Activated naive CD4-positive, alpha-beta T cell treated with Interleukin-2 at 50 U/mL for 16 hours (primary cell): ENCODE results near the gene MAGI1.

Experiments used
- DNase-seq: peaks from one replicate; pipeline ENCODE4 v3.0.0-alpha.2; 2020

MAGI1 gene

DNA sequence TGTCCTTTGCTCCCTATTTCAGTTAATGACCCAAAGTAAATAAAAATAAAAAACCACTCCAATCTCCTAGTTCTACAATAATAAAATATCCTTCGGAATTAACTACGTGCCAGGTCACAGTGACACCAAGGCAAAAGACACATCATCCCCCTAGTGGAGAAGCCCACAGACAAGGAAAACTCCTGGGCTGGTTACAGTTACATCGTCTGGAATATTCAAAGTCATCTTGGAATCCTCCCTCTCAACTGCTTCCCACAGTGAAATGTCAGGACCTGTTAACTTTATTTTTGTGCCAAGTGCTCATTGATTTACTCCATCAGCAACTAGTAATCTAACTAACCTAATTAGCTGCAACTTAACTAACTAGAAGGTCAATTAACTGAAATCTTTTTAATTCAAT is 349.3 kb downstream of the MAGI1 start:
- DNase-seq, result no peak

GRCh38 chr3:65687741-65688140 is 351.0 kb downstream of the MAGI1 start:
- DNase-seq, result no peak

DNA sequence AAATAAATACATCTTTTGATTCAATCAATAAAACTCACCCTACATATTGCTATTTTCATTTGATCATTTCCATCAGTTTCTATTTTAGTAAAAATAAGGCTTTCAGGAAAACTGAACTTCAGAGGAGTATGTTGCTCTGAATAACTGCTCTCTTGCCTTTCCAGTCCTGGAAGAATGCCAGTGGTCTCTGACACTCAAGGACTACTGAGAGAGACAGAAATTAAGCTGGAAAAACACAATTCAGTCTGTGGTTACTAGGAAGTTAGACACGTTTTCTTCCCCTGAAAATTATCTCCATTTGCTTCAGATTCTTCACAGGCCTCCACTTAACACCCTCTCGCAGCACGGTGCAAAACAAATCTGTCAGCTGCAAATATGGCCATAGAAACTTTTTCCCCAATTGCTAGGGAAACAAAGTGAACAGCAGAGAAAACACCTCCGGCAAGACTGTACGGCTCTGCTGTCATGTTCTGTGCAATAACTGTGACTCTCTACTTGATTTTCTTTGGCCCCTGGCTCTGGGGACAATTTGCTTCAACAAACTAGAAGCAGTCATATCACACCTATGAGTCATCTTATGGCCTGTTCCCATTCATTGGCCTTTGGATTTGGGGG is 353.0 kb downstream of the MAGI1 start:
- DNase-seq, result no peak

GRCh38 chr3:65678516-65678915 is 360.2 kb downstream of the MAGI1 start:
- no peak for DNase-seq

- DNase-seq, result no peak
Measured at GRCh38 chr3:65677486-65678010, 361.2 kb downstream of the MAGI1 start.

DNA sequence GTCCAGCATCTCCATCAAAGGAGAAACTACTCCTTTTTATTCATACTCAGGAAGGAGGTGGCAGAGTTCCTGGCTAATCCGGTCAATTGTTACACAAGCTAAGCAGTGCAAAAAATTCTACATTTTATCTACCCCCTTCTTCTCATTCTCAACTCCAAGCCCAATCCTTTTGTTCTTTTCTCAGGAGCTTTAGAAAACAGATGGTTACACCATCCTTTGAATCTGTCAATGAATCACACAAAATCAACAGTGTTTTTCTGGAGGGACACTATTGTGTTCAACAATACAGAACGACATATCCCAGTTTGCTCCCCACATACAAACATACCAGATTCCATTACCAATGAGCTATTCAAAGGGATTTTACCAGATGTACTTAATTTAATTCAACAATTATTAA is 362.1 kb downstream of the MAGI1 start:
- no peak for DNase-seq

GRCh38 chr3:65675011-65675410 is 363.7 kb downstream of the MAGI1 start:
- DNase-seq, result no peak

DNA sequence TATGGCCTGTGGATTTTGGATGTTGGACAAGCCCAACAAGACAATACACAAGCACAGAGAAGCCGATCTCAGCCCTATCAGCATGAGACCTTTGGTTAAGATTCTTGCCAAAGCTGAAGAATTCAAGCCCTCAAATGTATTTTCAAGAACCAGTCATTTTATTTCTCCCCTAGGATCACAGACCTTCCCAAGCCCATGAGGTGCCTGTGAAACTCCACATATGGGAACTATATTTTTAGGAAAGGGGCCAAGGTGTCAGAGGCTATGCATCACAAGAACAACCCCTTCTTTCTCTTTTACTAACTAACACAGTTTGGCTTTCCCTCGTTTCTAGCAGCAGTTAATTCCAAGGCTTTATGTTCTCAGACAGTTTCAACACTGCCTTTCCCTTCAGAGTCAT is 364.5 kb downstream of the MAGI1 start:
- no peak for DNase-seq

DNA sequence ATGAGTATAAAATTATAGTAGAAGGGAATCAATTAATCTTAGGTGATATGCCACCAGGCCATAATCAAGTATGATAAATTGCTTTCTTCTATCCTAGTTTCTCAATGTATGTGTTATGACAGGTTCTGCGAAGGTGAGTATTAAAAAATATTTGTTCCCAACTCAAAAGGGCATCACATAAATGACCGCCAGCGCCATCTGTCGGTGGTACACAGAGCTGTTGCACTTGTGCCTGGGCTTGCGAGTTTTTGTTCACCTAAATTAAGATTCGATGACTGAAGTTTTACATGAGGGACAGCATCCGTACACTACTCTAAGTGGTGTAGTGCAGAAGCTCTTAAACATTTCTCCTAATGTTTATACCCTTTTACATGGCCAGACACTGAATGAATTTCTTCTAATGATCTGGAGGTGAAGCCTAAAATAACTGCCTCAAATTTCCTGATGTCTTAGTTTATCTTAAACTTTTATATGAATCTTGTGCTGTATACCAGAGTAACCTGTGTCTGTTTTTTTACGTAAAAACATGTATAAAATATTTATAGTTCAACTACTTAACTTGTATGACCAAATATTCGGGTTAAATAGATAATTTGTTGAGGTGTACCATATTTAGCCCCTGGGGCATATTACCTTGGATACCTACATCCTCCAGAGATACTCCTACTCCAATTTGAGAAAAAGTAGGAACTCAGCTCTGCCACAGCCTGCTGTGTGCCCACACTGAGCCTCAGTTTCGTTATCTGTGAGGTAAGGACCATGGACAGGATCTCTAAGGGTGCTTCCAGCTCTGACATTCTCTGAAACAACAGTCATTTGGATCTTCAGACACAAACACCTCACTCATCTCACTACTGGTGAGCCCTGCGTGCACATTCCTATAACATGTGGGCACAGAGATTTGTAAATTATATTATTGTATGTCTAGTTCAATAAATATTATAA is 365.6 kb downstream of the MAGI1 start:
- DNase-seq, result no peak

GRCh38 chr3:65672061-65672460 is 366.7 kb downstream of the MAGI1 start:
- DNase-seq, result no peak

- DNase-seq, result no peak
Measured at GRCh38 chr3:65671004-65671403, 367.7 kb downstream of the MAGI1 start.

DNA sequence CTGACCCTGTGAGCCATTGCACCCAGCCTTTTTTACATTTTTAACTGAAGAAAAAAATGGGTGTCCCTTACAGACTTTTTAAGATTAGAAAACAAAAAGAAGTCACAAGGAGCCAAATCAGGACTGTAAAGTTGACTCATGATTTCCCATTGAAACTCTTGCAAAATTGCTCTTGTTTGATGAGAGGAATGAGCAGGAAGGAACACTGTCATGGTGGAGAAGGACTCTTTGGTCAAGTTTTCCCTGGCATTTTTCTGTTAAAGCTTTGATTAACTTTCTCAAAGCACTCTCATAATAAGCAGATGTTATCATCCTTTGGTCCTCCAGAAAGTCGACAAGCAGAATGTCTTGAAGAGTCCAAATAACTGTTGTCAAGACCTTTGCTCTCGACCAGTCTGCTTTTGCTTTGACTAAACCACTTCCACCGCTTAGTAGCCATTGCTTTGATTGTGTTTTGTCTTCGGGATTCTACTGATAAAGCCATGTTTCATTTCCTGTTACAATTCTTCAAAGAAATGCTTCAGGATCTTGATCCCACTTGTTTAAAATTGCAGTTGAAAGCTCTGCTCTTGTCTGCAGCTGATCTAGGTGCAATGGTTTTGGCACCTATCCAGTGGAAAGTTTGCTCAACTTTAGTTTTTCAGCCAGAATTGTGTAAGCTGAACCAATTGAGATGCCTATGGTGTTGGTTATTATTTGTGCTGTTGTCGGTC is 369.4 kb downstream of the MAGI1 start:
- no peak for DNase-seq

DNA sequence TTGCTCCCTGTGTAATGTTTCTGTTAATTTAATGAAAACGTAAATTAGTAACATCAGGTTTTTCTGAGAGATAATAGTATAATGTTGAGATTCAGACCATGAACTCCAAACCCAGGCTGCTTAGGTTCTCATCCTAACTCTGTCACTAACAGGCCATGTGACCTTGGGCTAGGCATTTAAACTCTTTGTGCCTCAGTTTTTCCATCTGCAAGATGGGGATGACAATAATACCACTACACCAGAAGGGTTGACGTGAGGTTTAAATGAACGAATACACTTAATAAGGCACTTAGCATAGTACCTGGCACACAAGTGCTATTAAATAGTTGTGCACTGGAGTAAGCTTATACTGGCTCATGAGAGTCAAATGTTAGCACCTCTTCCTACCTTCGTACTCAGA is 370.8 kb downstream of the MAGI1 start:
- DNase-seq, result no peak

DNA sequence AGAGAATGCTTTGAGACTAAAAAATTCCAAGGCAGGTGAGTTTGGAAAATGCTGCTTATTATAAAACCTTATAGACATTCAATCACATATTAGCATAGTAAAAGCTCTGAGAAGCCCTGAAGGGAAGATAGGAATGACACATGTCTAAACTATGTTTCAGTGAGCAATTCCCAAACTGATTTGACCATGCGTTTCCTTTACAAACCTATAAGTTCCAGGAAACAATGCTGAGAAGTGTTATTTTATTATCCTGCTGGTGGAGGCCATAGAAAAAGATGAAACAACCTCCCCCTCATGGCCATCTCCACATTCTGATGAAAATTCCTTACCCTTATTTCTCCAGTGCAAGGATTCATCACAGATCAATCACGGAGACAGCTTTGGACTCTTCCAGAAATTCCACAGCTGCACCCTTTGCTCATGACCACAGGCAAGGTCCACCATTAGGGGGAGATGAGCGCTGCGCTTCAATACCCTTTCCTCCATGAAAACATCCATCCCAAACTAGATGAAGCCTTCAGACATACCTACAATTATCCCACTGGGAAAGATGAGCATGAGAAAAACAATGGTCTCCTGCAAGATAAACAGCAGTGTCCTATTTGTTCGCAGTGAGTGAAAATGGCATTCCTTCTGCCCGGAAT is 372.1 kb downstream of the MAGI1 start:
- DNase-seq, result no peak

DNA sequence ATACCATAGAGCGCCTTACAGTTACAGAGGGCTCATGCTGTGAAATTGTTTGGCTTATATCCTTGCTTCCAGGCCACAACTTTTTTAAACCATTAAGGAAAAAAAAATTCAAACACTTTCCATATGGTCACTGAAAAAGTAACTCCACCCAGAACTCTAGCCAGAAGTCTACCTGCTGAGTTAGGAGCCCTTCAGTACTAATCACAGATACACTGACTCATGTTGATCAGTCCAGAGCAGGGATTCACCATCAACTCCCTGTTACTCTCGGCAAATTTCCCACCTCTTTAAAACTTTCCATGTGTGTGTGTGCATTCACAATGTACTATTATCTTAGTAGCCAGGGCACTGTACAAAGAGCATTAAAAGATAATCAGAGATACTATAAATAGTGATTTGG is 372.8 kb downstream of the MAGI1 start:
- DNase-seq, result no peak

DNA sequence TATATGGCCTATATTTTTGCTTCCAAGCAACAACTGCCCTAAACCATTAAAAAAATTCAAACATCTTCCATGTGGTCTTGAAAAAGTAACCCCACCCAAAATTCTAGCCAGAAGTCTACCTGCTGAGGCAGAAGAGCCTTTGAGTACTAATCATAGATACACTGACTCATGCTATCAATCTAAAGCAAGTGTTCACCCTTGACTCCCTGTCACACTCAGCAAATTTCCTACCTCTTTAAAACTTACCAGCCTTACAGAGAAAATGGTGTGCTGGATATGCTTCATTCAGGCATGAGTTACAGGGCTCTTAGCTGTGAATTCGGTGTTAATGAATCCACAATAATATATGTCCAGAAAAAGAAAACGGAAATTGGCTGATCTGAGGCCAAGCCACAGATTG is 373.8 kb downstream of the MAGI1 start:
- DNase-seq, result no peak

- no peak for DNase-seq
Measured at GRCh38 chr3:65664446-65664845, 374.3 kb downstream of the MAGI1 start.

DNA sequence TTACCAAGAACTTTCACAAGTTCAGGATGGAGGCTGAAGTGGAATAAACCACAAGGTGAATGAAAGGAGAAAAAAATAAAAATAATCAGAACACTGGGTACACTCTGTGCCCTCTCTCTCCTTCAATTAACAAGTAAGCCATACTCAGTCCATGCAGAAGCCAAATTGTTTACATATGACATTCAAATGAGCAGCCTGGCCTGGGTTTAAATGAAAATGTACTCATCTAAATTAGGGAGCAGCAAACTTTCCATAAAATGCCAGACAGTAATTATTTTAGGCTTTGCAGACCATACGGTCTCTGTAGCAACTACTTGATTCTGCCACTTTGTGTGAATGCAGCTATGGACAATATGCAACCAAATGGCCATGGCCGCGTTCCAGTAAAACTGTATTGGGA is 376.6 kb downstream of the MAGI1 start:
- no peak for DNase-seq

GRCh38 chr3:65660000-65660598 is 378.6 kb downstream of the MAGI1 start:
- no peak for DNase-seq

DNA sequence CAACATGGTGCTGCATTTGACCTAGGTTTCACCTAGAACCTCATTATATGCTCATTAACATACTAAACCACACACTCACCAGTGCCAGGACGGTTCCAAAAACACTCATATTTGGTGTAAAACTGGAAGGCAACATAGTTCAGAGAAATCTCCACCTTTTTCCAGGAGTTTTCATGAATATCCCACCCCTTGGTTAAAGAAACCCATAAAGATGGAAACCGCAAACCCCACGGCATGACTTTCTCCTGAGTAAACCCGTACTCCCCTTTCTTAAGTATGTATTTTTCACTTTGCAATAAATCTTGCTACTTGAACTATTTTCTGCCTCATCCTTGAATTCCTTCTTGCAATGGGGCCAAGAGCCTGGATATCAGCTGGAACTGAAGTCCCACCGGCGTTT is 379.3 kb downstream of the MAGI1 start:
- DNase-seq, result no peak

DNA sequence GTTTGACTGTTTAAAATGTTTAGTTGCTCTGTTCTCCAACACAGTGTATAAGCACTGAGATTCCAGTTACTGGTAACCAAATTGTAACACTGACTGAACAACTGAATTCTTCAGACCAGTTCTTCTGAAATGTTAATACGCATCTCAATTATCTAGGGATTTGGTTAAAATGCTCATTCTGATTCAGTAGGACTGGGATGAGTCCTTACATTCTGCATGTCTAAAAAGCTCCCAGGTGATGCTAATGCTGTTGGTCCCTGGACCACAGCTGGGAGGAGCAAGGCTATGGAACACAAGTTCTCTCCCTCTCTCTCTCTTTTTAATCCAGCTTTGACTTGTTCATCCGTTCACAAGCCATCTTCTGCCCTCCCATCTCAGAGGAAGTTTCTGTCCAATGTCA is 380.3 kb downstream of the MAGI1 start:
- no peak for DNase-seq

DNA sequence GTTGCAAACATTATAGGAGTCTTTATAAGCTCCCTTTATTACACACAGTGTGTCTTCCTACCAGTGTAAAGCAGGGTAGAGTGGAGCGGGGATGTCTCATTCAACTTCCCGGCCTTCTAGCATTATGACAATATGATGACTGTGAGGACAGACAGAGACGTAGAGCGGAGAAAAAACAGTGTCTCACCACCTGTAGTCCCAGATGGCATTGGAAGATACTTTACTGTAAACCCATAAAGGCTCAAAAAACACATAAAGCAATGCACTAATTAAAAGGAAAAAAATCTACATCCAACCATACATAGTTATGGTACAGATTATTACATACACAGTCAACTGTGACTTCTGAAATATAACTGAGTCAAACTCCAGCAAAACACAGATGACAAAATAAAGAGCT is 383.7 kb downstream of the MAGI1 start:
- DNase-seq, result no peak

DNA sequence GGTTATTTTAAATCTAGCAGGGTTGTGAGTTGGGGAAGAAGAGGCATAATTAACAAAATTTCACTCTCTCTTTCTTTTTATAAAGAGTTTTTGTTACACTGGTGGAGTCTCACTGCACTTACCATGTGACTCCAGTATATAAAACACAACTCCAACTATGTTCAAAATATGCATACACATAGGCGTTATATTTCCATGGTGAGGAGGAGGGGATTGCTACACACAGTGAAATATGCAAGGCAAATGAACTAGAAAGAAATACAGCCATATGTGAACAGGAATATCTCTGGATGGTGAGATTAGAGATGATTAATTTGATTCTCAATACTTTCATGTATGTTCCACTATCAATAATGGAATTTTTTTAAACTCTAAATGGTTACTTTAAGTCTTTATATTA is 385.0 kb downstream of the MAGI1 start:
- no peak for DNase-seq
